NCI-H2196 treated with DMSO at 0.1 percent for 48 hours (cell line): Measurements from ENCODE around the gene CDK13.
"Not testable (repeated sequence)": the region's sequence is repeated elsewhere in the genome, so short reads cannot be mapped to it uniquely, and the experiment has no call there.

Source experiments
- DNase-seq: peaks from one replicate; lab custom pipeline; 2025; ENCODE audit not compliant: unreplicated experiment; lab: John Stamatoyannopoulos, UW

CDK13 gene

GRCh38 chr7:40145596-40146130 lies 195.6 kb downstream of the CDK13 start:
- DNase-seq = not testable (repeated sequence)

GRCh38 chr7:40147371-40148246 lies 197.6 kb downstream of the CDK13 start:
- no peak for DNase-seq

- DNase-seq = not testable (repeated sequence)
These were observed 198.2 kb downstream of the CDK13 start for GRCh38 chr7:40148247-40148580.

GRCh38 chr7:40148671-40149070 lies 198.6 kb downstream of the CDK13 start:
- DNase-seq = no peak
